Neural cell (in vitro differentiated cells): ENCODE measurements around the gene CTSL. TPM values are rescaled to one million over a fixed set of nuclear protein-coding genes. Genes with fewer than 3 reads are reported as not detected.

Experiments used
- H2AFZ ChIP-seq: fragments of 200-600, 300-800 bp; sonication (generic), shearing (Covaris generic); 2 replicates; pipeline ENCODE4 v1.6.0; 2014; ENCODE audit warnings: low read depth, mild to moderate bottlenecking, antibody characterized with exemption, low read length, moderate library complexity
- H3F3A ChIP-seq: fragments of 200-600 bp; shearing (Covaris generic); 2 replicates; pipeline ENCODE4 v1.6.1; 2016; ENCODE audit warnings: mild to moderate bottlenecking, moderate library complexity, mixed read lengths, antibody characterized with exemption, low read length; ENCODE audit not compliant: insufficient read depth, poor library complexity, severe bottlenecking
- H3K27ac ChIP-seq: fragments of 200-600, 300-800 bp; sonication (generic), shearing (Covaris generic); 2 replicates; pipeline ENCODE4 v1.5.1; 2014; ENCODE audit warnings: mild to moderate bottlenecking, low read length, moderate library complexity
- H3K27me3 ChIP-seq: fragments of 300-800, 200-600 bp; sonication (generic), shearing (Covaris generic); 2 replicates; pipeline ENCODE4 v1.6.0; 2014; ENCODE audit warnings: mild to moderate bottlenecking, low read depth, low read length, moderate library complexity; ENCODE audit not compliant: insufficient read depth
- H3K36me3 ChIP-seq: fragments of 300-800, 200-600 bp; sonication (generic), shearing (Covaris generic); 2 replicates; pipeline ENCODE4 v1.5.1; 2014; ENCODE audit warnings: mild to moderate bottlenecking, antibody characterized with exemption, low read length, moderate library complexity; ENCODE audit not compliant: insufficient read depth
- H3K4me2 ChIP-seq: fragments of 300-800, 200-600 bp; sonication (generic), shearing (Covaris generic); 2 replicates; pipeline ENCODE4 v1.6.0; 2014; ENCODE audit warnings: mild to moderate bottlenecking, low read length
- H3K4me3 ChIP-seq: fragments of 300-800, 200-600 bp; sonication (generic), shearing (Covaris generic); 2 replicates; pipeline ENCODE4 v1.5.1; 2014; ENCODE audit warnings: mild to moderate bottlenecking, low read length, moderate library complexity
- H3K79me2 ChIP-seq: fragments of 200-600 bp; shearing (Covaris generic); replicated peaks from 2 replicates; pipeline ENCODE4 v1.6.0; 2014; ENCODE audit warnings: mild to moderate bottlenecking, low read length, moderate library complexity; ENCODE audit not compliant: insufficient read depth
- H3K9ac ChIP-seq: fragments of 300-800, 200-600 bp; sonication (generic), shearing (Covaris generic); 2 replicates; pipeline ENCODE4 v1.6.1; 2016; ENCODE audit warnings: mild to moderate bottlenecking, low read length, mixed read lengths
- H3K9me2 ChIP-seq: fragments of 200-600 bp; shearing (Covaris generic); 2 replicates; pipeline ENCODE4 v1.6.1; 2016; ENCODE audit warnings: mild to moderate bottlenecking, low read length, mixed read lengths; ENCODE audit not compliant: insufficient read depth
- H3K9me3 ChIP-seq: fragments of 200-600, 300-800 bp; sonication (generic), shearing (Covaris generic); 2 replicates; pipeline ENCODE4 v1.6.1; 2016; ENCODE audit warnings: mild to moderate bottlenecking, mixed run types, low read length, moderate library complexity, mixed read lengths
- H4K20me1 ChIP-seq: fragments of 200-600 bp; shearing (Covaris generic); 2 replicates; pipeline ENCODE4 v1.6.1; 2016; ENCODE audit warnings: mild to moderate bottlenecking, mixed run types; ENCODE audit not compliant: insufficient read depth
- CTCF ChIP-seq: fragments of 450-650 bp; IDR thresholded peaks from 2 replicates; pipeline ENCODE4 v1.5.1; 2014; ENCODE audit warnings: antibody characterized with exemption, mild to moderate bottlenecking, moderate library complexity; ENCODE audit not compliant: poor library complexity, severe bottlenecking
- EP300 ChIP-seq: fragments of 450-650 bp; conservative IDR thresholded peaks from 2 replicates; pipeline ENCODE4 v1.6.1; 2014; ENCODE audit warnings: antibody characterized with exemption, mild to moderate bottlenecking, moderate library complexity; ENCODE audit not compliant: poor library complexity, severe bottlenecking
- EZH2 ChIP-seq: fragments of 200-600, 300-800 bp; shearing (Covaris generic), sonication (generic); IDR thresholded peaks from 2 replicates; pipeline ENCODE4 v1.6.1; 2014; ENCODE audit warnings: antibody characterized with exemption, low read length, borderline replicate concordance, mild to moderate bottlenecking; ENCODE audit not compliant: insufficient read depth, poor library complexity, severe bottlenecking
- MXI1 ChIP-seq: fragments of 450-650 bp; conservative IDR thresholded peaks from 2 replicates; pipeline ENCODE4 v1.6.1; 2014; ENCODE audit warnings: antibody characterized with exemption, mild to moderate bottlenecking; ENCODE audit not compliant: poor library complexity, severe bottlenecking
- POLR2AphosphoS5 ChIP-seq: IDR thresholded peaks from 2 replicates; pipeline ENCODE4 v1.6.1; 2012
- RAD21 ChIP-seq: fragments of 450-650 bp; conservative IDR thresholded peaks from 2 replicates; pipeline ENCODE4 v1.6.1; 2014; ENCODE audit warnings: antibody characterized with exemption, mild to moderate bottlenecking, moderate library complexity
- REST ChIP-seq: IDR thresholded peaks from 2 replicates; pipeline ENCODE4 v1.6.1; 2012; ENCODE audit warnings: borderline replicate concordance
- SMC3 ChIP-seq: fragments of 450-650 bp; conservative IDR thresholded peaks from 2 replicates; pipeline ENCODE4 v1.6.1; 2014; ENCODE audit warnings: antibody characterized with exemption, mild to moderate bottlenecking, moderate library complexity; ENCODE audit not compliant: poor library complexity
- TAF1 ChIP-seq: IDR thresholded peaks from 2 replicates; pipeline ENCODE4 v1.6.1; 2012; ENCODE audit warnings: low read depth
- polyA plus RNA-seq: library from polyadenylated mRNA; depleted of rRNA; stranded (reverse); fragments of >200 nt; gene quantifications from 2 replicates; pipeline ENCODE4 v1.2.3, GENCODE V29; 2014

CTSL gene
- polyA plus RNA-seq, 1 donor from 2014 or later = 53.5 TPM

- H3K9ac ChIP-seq = no peak overlapping the region
- H3K27me3 ChIP-seq = no peaks in the 10 kb centered on the region
- TF ChIP-seq MXI1 (no peak), RAD21 (no peak), REST (no peak), TAF1 (no peak)
- no peak overlapping the region for H2AFZ ChIP-seq
- H3F3A ChIP-seq = no peaks in the 10 kb centered on the region
- no peak overlapping the region for H3K4me2 ChIP-seq
- no peaks in the 10 kb centered on the region for H3K9me3 ChIP-seq
- no peaks in the 10 kb centered on the region for H3K9me2 ChIP-seq
- H3K27ac ChIP-seq = no peak overlapping the region
- no peaks in the 10 kb centered on the region for H3K36me3 ChIP-seq
- no peaks in the 10 kb centered on the region for H4K20me1 ChIP-seq
- H3K4me3 ChIP-seq = no peak overlapping the region
- no peaks in the 10 kb centered on the region for H3K79me2 ChIP-seq
These were observed 25.5 kb downstream of the CTSL start for GRCh38 chr9:87751423-87751822.

GRCh38 chr9:87751868-87752267, 25.9 kb downstream of the CTSL start:
- Histone ChIP-seq H3K4me2 (no peak overlapping the region), H2AFZ (no peak overlapping the region)
- TF ChIP-seq MXI1 (no peak), SMC3 (no peak), TAF1 (no peak), CTCF (no peak), RAD21 (no peak), EZH2 (no peak), REST (no peak), POLR2AphosphoS5 (no peak), EP300 (no peak)

More at GRCh38 chr9:87751868-87752267, 25.9 kb downstream of the CTSL start:
- H3K27ac ChIP-seq = no peak overlapping the region
- H4K20me1 ChIP-seq = no peaks in the 10 kb centered on the region
- H3K4me3 ChIP-seq = no peak overlapping the region
- no peaks in the 10 kb centered on the region for H3K27me3 ChIP-seq
- no peak overlapping the region for H3K9ac ChIP-seq
- H3K36me3 ChIP-seq = no peaks in the 10 kb centered on the region
- H3F3A ChIP-seq = no peaks in the 10 kb centered on the region
- H3K9me3 ChIP-seq = no peaks in the 10 kb centered on the region
- H3K9me2 ChIP-seq = no peaks in the 10 kb centered on the region
- no peaks in the 10 kb centered on the region for H3K79me2 ChIP-seq
